ENCODE data around the gene TWF2.

The TWF2 gene

DNA sequence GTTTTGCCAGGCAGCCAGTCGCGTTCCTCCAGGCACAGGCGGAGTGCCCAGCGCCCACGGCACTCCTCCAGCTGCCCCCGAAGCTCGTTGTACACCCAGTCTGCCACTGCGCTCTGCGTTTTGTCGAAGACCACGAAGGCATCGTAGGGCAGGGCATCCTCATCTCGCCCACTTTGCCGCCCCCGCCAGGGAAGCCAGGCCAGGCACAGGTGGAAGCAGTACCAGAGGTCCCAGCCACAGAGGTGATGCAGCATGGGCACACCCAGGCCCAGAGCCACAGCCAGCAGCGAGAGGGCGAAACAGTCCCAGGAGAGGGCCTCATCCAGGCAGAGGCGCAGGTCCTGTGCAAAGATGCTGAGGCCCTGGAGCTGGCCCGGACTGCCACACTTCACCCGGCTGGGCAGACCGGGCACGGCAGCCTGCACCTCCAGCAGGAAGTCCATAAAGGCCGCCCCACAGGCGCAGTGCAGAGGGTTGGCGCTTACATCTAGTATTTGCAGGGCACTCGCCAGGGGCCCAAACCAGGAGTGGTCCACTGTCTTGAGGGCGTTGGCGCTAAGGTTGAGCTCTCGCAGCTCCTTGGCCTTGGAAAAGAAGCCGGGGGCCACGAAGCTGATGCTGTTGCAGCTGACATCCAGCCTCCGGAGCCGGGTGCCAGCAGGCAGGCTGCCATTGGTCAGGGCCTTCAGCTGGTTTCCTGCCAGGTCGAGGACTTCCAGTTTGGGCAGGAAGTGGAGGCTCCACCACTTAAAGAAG is 17.2 kb downstream of the TWF2 start:
- DNase-seq = no peak

DNA sequence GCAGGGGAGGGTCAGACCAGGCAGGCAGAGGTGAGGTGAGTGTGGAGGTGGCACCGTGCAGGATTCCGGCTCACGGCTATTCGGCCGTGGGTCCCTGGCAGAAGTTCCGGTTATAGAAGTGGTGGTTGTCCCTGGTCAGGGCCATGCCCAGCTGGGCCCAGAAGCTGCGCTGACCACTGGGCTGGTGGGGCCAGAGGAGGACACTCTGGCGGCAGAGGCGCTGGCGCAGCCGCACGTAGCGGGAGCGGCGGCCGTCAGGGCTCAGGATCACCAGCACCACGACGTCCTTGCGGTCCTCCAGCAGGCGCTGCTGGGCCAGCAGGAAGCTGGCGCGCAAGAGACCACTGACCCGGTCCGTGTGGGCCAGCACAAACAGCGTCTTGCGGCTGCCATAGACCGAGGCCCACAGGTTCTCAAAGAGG is 17.8 kb downstream of the TWF2 start:
- DNase-seq = no peak

DNA sequence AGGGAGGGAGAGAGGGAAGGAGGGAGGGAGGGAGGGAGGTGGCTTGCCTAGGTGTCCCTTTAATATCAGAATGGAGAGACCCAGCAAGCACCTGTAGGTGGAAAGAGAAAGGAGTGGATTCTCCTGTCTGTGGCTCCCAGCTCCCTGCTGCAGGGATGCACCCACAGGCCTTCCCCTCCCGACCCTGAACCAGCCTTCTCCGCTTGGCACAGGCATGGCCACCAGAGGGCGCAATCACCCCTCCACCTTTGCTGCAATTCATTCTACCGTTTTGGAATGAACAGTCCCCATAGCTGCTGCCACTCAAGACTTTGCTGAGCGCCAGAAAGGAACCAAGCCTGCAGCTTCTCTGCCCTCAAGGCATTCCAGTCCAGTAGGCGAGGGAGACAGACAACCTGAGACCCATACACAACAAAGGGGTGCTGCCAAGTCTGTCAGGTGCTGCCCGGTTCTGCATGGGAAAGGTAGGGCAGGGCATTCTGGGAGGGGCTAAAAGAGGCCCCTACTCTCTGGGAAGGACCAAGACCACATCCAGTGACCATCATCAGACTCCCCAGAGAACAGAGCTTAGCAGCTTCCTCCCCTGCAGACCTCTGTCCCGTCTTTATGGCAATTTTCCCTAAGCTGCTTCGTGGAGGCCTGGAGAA is 18.5 kb downstream of the TWF2 start:
- DNase-seq = no peak

DNA sequence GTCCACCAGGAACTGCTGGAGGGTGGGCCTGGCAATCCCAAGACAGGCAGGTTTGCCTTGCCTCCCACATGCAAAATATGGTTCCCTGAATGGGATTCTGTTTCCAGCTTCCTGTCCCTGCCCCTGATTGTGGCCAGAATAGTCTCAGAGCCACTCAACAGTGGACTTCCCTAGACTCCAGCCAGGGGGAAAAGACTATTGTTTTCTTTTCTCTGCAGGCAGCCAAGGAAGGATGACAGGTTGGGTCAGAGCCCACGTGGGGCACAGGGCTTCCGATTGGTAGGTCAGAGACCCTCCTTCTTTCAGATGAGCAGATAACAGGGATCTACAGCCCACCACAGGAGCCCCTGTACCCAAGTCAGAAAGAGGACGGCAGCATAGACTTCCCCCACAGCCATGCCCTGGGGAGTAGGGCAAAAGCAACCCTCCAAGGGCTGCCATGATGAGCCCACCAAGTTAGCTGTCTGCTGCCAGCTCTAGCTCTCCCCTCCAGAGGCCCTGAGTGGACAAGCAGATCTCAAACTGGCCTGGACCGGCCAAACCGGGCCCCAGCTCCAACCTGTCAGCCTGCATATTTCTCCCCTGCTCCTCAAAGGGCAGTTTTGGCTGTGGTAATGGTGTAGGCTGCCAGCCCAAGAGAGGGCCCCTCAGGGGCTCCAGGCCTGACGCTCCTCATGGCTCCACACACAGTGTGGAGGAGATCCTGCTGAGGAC is 19.9 kb downstream of the TWF2 start:
- DNase-seq = no peak

DNA sequence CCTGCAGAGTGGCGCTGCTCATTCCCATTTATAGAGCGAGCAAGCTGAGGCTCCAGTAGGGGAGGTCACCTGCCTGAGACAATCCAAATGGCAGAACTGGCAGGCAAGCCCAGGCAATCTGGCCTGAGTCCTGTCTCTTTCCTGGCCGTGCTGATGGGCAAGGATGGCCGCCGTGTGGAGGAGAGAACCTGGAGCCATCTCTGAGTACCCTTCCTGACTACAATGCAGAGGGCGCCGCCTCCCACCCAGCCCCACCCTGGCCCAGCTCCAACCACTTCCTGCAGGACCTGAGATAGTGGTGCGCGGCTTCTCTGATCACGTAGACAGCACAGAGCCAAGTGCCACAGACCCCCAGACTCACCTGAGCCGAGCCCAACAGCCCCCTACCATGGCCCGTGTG is 20.5 kb downstream of the TWF2 start:
- DNase-seq = no peak

DNA sequence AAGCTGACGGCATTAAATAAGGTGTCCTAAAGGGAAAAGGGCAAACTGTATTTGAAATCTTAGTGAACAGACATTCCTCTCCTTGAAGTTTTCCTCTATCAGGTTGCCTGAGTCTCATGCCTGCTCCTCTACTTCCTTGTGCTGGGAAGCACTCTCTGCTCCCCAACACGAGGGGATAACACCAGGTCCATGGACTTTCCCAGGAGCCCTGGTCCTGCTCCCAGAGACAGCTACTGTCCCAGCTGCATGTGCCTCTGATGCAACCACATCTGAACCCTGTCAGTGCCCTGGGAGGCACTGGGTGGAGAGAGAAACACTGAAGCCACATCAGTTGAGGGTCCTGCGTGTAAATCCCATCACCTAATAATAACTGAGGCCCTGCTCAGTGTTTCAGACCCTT is 20.9 kb downstream of the TWF2 start:
- DNase-seq = no peak

DNA sequence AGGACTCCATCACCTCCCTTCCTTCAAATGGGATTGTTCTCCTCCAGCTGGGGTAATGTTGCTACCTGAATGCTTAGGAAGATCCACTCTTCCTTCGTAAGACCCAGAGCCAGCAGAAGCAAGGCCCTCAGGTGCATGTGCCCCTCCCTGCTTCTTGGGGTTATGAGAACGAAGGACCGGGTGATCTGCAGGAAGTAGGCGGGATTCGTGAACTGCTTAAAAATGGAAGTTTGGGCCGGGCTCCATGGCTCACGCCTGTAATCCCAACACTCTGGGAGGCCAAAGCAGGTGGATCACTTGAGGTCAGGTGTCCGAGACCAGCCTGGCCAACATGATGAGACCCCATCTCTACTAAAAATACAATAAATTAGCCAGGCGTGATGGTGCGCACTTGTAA is 21.6 kb downstream of the TWF2 start:
- no peak for DNase-seq

DNA sequence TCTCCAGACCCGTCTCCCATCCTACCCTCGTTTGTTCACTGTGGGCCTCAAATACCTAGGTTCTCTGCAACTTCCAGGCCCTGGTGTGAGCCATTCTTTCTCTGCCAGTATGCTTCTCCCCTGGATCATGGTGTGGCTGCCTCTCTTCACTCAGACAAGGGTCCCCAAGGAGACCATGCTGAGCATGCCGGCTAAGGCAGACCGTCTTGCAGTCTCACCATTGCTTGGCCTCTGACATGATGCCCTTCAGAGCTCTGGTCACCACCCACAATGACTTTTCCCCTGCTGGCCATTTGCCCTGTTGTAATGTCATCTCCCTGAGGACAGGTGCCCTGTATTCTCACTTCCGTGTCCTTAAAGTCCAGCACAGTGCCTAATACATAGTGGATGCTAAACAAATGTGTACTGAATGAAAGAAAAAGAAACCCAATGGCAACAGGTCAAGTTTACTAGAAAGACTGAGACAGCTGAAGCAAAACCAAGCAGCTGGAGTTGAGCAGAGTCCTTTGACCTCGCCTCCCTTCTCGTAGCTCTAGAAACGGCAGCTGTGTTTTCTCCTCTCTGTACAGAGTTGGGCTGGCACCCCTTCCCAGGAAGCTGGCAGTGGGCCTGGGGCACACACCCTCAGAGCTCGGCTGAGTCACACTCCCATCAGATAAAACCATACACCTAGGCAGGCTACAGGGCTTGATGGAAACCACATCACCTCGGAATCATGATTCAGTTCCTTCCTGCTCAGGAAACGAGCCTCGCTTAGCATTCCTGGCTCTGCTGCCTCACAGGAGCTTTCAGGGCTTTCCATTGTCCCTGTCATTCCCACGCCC is 22.2 kb downstream of the TWF2 start:
- no peak for DNase-seq

DNA sequence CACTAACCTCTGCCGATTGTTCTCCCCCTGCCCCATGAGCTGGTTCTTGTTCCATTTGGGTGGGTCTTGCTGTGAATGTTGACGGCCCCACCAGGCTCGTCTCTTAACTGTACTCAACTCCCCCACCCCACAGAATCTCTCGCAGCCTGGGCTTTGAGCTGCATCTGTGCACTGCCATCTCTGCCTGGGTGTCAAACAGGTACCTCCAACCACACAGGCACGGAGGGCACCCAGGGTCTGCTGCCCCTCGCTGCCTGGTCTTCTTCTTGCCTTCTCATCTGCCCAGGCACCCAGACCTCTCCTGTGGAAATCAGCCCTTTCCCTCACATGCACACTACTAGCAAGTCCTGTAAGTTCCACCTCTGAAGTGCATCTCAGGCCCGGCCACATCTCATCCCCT is 23.6 kb downstream of the TWF2 start:
- no peak for DNase-seq

DNA sequence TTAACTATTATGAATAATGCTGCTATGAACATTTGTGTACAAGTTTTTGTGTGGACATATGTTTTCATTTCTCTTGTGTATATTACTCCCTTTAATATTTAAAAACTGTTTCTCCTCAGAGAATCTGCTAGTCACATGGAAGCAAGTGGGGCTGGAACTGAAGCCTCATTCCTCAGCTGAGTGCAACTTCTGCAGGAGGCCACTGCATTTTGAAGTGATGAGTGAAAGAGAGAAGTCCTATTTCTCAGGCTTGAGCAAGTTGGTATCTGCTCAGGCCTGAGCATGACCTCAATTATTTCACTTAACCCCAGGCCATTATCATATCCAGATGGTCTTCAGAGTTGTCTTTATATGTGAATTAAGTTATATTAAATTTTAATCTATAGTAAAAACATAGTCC is 25.1 kb downstream of the TWF2 start:
- DNase-seq = no peak

DNA sequence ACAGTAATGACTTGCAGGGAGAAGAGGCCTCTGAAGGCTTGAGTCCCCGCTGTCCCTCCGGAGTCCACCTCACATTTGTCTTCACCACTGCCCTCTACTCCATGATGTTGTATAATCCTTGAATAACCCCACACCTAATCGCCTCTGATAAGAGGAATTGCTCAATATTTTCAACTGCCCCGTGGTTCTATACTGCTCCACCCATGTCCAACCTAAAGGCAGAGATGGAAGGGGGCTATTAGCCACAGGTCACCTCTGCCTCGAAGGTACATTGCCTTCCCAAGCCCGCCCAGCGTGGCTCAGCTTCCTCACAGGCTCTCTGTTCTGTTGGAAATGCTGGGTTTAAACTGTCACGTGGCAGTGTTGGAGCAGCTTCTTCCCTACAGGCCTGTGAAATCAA is 26.0 kb downstream of the TWF2 start:
- DNase-seq = no peak

DNA sequence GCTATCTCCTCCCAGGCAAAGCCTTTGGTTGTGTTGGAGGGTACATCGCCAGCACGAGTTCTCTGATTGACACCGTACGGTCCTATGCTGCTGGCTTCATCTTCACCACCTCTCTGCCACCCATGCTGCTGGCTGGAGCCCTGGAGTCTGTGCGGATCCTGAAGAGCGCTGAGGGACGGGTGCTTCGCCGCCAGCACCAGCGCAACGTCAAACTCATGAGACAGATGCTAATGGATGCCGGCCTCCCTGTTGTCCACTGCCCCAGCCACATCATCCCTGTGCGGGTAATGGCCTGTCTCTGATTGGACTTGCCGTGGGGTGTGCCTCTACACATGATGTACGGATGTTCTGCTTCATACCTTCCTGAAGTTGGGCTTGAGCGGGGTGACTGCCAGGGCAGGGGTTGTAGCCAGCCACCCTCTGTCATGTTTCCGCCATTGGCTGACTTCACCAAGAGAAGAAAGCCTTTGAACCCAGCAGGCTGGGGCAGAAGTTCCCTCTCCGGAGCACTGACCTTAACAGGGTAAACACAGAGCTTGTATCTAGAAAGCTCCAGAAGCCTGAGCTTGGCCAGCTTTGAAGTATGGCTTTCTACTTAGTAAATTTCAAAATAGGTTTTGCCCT is 27.6 kb downstream of the TWF2 start:
- DNase-seq = no peak

DNA sequence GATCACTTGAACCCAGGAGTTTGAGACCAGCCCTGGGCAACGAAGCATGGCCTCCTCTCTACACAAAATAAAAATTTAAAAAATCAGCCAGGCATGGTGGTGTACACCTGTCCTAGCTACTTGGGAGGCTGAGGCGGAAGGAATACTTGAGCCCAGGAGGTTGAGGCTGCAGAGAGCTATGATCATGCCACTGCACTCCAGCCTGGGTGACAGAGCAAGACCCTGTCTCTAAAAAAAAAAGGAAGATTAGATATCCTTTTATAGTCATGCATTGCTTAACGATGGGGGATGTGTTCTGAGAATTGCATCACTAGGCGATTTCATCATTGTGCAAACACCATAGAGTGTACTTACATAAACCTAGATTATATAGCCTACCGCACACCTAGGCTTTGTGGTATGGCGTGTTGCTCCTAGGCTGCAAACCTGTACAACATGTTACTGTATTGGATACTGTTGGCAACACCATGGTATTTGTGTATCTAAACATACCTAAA is 28.4 kb downstream of the TWF2 start:
- DNase-seq = no peak

DNA sequence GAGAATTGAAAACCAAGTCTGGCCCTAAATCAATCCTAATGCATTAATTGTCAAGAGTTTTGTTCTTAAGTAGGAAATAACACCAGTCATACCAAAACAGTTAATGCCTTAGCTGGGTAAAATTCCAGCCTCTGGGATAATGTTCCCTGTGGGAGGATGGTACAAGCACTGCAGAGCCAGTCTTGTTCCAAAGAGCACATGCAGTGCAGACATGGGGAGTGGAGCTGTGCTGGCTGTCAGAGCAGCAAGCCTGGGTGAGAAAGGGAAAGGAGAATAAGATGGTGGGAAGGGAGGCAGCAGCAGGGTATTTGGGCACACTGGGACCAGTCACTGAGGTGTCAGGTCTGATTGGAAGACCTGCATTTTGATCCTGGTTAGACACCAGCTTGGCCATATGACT is 28.9 kb downstream of the TWF2 start:
- no peak for DNase-seq

DNA sequence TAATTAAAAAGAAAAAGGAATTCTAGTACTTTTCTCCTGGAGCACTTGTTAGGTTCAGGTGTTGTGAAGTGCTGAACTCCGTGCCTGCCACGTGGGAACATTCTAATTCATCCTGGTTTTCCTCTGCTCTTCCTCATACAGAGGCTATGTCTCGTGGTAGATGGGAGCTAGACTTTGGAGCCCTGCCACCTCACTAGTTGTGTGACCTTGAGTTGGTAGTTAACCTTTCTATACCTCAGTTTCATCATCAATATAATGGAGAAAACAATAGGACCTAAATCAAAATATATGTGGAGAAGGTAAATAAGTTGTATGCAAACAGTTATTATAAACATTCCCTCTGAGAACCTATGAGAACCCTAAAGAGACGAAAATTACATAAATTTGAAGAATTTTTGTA is 30.4 kb downstream of the TWF2 start:
- no peak for DNase-seq

DNA sequence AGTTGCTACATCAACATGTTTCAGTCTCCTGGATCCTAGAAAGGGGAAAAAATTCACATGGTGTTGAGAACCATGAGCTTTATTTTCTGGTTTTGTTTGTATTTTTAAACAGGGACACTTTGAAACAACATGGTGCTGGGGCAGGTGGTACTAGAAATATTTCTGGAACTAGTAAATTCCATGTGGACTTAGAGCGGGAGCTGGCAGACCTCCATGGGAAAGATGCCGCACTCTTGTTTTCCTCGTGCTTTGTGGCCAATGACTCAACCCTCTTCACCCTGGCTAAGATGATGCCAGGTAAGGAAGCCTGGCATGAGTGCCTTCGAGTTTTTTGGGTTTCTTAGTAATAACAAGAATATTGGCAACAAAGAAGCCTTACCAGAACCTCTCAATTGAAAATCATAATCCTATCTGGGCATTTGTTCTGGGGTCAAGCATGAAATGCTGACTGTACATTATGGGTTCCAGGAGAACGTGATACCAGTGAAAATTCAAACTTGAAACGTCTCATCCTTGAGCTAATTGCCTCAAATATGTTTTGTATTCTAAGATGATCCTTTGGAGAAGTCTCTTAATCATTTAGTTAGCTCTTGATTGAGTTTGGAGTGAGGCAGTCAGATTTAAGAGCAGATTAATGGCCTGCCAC is 33.1 kb downstream of the TWF2 start:
- DNase-seq = no peak

DNA sequence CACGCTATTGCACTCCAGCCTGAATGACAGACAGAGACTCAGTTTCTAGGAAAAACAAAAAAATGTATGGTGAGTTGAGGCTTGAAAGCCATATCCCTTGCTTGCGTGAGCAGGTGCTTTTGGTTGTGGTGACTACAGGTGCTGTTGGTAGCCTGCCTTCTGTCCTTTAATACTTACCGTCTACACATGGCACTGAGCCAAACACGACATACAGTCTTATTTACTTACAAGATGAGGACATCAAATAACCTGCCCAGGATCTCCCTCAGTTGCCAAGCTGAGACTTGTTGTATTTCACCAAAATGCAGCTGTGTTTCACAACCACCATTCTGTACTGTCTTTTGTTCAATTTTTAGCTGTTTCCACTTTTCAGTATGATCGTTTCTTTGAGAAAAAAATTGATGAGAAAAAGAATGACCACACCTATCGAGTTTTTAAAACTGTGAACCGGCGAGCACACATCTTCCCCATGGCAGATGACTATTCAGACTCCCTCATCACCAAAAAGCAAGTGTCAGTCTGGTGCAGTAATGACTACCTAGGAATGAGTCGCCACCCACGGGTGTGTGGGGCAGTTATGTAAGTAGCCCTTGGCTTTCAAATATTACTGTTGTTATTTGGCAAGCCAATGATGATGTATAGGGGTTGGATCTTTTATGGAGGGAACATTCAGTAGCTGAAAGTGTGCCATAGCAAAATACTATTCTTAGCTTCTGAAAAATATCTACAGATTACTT is 34.5 kb downstream of the TWF2 start:
- no peak for DNase-seq

DNA sequence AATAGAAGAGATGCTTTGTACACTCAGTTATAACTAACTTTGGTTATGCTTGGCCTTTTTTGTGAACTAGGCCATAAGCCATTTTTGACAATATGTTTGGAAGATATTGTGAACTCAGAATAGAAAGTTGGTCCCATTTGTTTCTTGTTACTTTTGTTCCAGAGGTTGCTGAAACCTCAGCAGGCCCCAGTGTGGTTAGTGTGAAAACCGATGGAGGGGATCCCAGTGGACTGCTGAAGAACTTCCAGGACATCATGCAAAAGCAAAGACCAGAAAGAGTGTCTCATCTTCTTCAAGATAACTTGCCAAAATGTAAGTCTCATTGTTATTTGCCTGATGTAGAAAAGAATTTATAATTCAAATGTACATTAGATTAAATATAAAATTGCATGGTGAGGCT is 35.3 kb downstream of the TWF2 start:
- DNase-seq = no peak

DNA sequence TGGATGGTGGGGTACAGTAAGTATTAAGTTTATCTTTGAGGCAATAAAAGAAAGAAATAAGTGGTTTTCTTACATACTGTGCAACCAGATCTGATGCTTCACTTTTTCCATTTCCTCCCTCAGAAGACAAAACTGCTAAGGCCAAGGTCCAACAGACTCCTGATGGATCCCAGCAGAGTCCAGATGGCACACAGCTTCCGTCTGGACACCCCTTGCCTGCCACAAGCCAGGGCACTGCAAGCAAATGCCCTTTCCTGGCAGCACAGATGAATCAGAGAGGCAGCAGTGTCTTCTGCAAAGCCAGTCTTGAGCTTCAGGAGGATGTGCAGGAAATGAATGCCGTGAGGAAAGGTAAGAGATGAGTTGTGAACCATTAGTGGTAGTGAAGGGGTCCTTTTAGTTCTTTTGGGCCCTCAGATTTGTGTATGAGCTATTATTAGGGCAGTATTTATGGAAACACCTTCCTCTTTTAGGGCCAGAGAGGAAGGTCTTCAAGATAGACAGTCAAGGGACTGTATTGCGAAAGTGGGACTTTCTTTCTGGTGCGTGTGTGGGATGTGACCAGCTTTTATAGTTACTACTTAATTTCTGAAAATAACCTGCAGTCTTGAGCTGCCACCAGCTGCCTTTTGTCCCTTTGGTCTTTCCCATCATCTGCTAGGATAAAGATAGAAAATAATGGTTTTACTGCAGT is 36.4 kb downstream of the TWF2 start:
- no peak for DNase-seq

DNA sequence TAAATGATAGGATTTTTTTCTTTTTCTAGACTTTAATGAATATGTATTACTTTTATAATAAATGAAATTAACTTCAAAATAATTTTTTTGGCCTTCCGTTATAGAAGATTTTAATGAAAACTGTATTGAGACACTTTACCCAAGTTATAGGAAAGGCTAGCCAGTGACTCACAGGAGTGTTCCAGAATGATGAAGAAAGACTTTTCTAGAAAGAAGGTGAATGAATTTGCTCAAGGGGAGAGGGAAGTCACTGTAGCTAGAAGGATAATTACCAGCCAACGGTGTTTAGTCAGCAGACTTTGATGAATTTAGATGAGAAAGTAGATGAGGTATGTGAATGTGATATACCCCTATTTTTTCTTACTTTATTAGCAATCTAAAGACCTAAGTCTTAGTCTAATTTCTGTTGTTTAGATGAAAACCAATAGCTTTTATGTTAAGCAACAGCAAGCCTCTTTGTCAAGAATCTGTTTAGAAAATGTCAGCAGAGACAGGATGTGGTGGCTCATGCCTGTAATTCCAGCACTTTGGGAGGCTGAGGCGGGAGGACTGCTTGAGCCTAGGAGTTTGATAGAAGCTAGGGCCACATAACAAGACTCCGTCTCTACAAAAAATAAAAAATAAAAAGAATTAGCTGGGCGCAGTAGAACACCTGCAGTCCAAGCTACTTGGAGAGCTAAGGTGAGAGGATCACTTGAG is 37.8 kb downstream of the TWF2 start:
- no peak for DNase-seq

All from NCI-H1436 treated with DMSO at 0.1 percent for 48 hours (cell line).